PFSK-1 (cell line): ENCODE measurements around the gene NEDD9. TPM values are rescaled to one million over a fixed set of nuclear protein-coding genes. Genes with fewer than 3 reads are reported as not detected.

ENCODE experiments used
- FOXP2 ChIP-seq: optimal IDR thresholded peaks from 2 replicates; pipeline ENCODE3; 2011; ENCODE audit warnings: borderline replicate concordance, control low read depth, inconsistent platforms; ENCODE audit not compliant: insufficient read depth; ENCODE audit errors: extremely low read length, extremely low read depth
- POLR2AphosphoS5 ChIP-seq: IDR thresholded peaks from 2 replicates; pipeline ENCODE4 v1.6.1; 2012; ENCODE audit warnings: low read depth, mild to moderate bottlenecking, control low read depth, low read length, moderate library complexity
- REST ChIP-seq, 2 experiments: IDR thresholded peaks; 2 replicates each; pipeline versions ENCODE4 v1.6.1 to v1.8.0; 2011 to 2012; ENCODE audit warnings: low read depth in 2 of 2, low read length in 2 of 2, control low read depth in 1 of 2, inconsistent platforms in 1 of 2, mild to moderate bottlenecking in 1 of 2, moderate library complexity in 1 of 2; ENCODE audit not compliant: insufficient read depth in 1 of 2
- SIN3A ChIP-seq: IDR thresholded peaks from 2 replicates; pipeline ENCODE4 v1.6.1; 2012; ENCODE audit warnings: mild to moderate bottlenecking, low read length, moderate library complexity, borderline replicate concordance; ENCODE audit not compliant: insufficient read depth
- TAF1 ChIP-seq: IDR thresholded peaks from 2 replicates; pipeline ENCODE4 v1.6.1; 2012; ENCODE audit warnings: low read length, control low read depth, borderline replicate concordance; ENCODE audit not compliant: insufficient read depth
- polyA plus RNA-seq: library from polyadenylated mRNA; unstranded; fragments of >200 nt; gene quantifications from one replicate; pipeline ENCODE4 v1.2.1, GENCODE V29; 2012; ENCODE audit warnings: low read depth, missing spikeins; ENCODE audit not compliant: insufficient read length

NEDD9 gene
- polyA plus RNA-seq, result 14.7 TPM

GRCh38 chr6:11232193-11232769 lies at the start of gene NEDD9:
TSS of gene NEDD9 (minus strand) at chr6:11232668. CDS start at chr6:11232515, 153 bp downstream.
- TF ChIP-seq FOXP2, result peak; percentile 62
- peak; percentile 59 to 60; a peak in 2 of 4 replicates for TF ChIP-seq REST (IDR thresholded peaks at IDR 0.05; ENCODE audit: insufficient read depth in 1 of 2, low read depth in 2 of 2, low read length in 2 of 2)
- TF ChIP-seq SIN3A, result peak; percentile 94; the same call in 1 of the 2 replicates
- peak; percentile 98 for TF ChIP-seq POLR2AphosphoS5
- TF ChIP-seq TAF1, result peak; percentile 98

- TF ChIP-seq FOXP2, result no peak
- no peak for TF ChIP-seq SIN3A
- TF ChIP-seq TAF1, result no peak
- TF ChIP-seq POLR2AphosphoS5, result no peak
- TF ChIP-seq REST (IDR thresholded peaks at IDR 0.05; ENCODE audit: insufficient read depth in 1 of 2, low read depth in 2 of 2, low read length in 2 of 2), result no peak
Measured at GRCh38 chr6:11282245-11282644, 49.8 kb upstream of the NEDD9 start.

- TF ChIP-seq SIN3A (no peak), TAF1 (no peak), REST (IDR thresholded peaks at IDR 0.05; ENCODE audit: insufficient read depth in 1 of 2, low read depth in 2 of 2, low read length in 2 of 2) (no peak), FOXP2 (no peak), POLR2AphosphoS5 (no peak)
Measured at GRCh38 chr6:11280394-11280793, 47.9 kb upstream of the NEDD9 start.

GRCh38 chr6:11279284-11279689 lies 46.8 kb upstream of the NEDD9 start:
- no peak for TF ChIP-seq TAF1
- TF ChIP-seq SIN3A, result no peak
- TF ChIP-seq FOXP2, result no peak
- TF ChIP-seq POLR2AphosphoS5, result no peak
- TF ChIP-seq REST (IDR thresholded peaks at IDR 0.05; ENCODE audit: insufficient read depth in 1 of 2, low read depth in 2 of 2, low read length in 2 of 2), result no peak

- TF ChIP-seq POLR2AphosphoS5, result no peak
- no peak for TF ChIP-seq FOXP2
- no peak for TF ChIP-seq REST (IDR thresholded peaks at IDR 0.05; ENCODE audit: insufficient read depth in 1 of 2, low read depth in 2 of 2, low read length in 2 of 2)
- TF ChIP-seq SIN3A, result no peak
- TF ChIP-seq TAF1, result no peak
Measured at GRCh38 chr6:11278207-11278559, 45.7 kb upstream of the NEDD9 start.
